HTR-8/SVneo (cell line): Measurements from ENCODE around the gene PRKAR1B.

ENCODE experiments used
- DNase-seq: peaks from one replicate; pipeline ENCODE4 v3.0.0; 2011; ENCODE audit warnings: low spot score, mixed read lengths; ENCODE audit not compliant: insufficient read length
- FAIRE-seq: peaks from 2 replicates; lab custom pipeline; 2011; peaks lifted over from hg19 to GRCh38; lab: Jason Lieb, UNC

PRKAR1B gene

GRCh38 chr7:726854-727103 lies 302 bp downstream of the PRKAR1B start:
- DNase-seq (no peak), FAIRE-seq (peak; percentile 31)

- FAIRE-seq (peak; percentile 91), DNase-seq (peak; percentile 97)
Observed at GRCh38 chr7:726084-726853, 812 bp downstream of the PRKAR1B start, which contains the start of gene DNAAF5. Gene DNAAF5, plus strand, starts transcription at chr7:726699. Its CDS starts 22 bp downstream, at chr7:726721.

GRCh38 chr7:725223-726005 lies 1.7 kb downstream of the PRKAR1B start:
- DNase-seq (no peak), FAIRE-seq (no peak)

GRCh38 chr7:724298-724697 lies 2.8 kb downstream of the PRKAR1B start:
- FAIRE-seq (no peak), DNase-seq (no peak)

- no peak for DNase-seq
- FAIRE-seq = no peak
Observed at GRCh38 chr7:723541-723940, 3.5 kb downstream of the PRKAR1B start.

- DNase-seq = no peak
- FAIRE-seq = no peak
Observed at GRCh38 chr7:721619-722248, 5.3 kb downstream of the PRKAR1B start.

GRCh38 chr7:716636-717035 lies 10.4 kb downstream of the PRKAR1B start:
- DNase-seq (no peak), FAIRE-seq (no peak)

- DNase-seq = no peak
- FAIRE-seq = no peak
Observed at GRCh38 chr7:716222-716621, 10.9 kb downstream of the PRKAR1B start.

GRCh38 chr7:714251-714671 lies 12.8 kb downstream of the PRKAR1B start:
- DNase-seq (no peak), FAIRE-seq (no peak)

- no peak for DNase-seq
- FAIRE-seq = peak; percentile 90
Observed at GRCh38 chr7:713488-714230, 13.4 kb downstream of the PRKAR1B start.

GRCh38 chr7:713139-713457 lies 14.0 kb downstream of the PRKAR1B start:
- DNase-seq (no peak), FAIRE-seq (peak; percentile 51)

GRCh38 chr7:712381-713138 lies 14.5 kb downstream of the PRKAR1B start:
- FAIRE-seq (no peak), DNase-seq (no peak)

- no peak for DNase-seq
- no peak for FAIRE-seq
Observed at GRCh38 chr7:711922-712380, 15.1 kb downstream of the PRKAR1B start.

GRCh38 chr7:711093-711921 lies 15.8 kb downstream of the PRKAR1B start:
- DNase-seq (no peak), FAIRE-seq (no peak)

- no peak for FAIRE-seq
- DNase-seq = no peak
Observed at GRCh38 chr7:710161-710560, 16.9 kb downstream of the PRKAR1B start.

- peak; percentile 13 for FAIRE-seq
Observed at GRCh38 chr7:707296-708000, 19.6 kb downstream of the PRKAR1B start.

GRCh38 chr7:706721-707120 lies 20.4 kb downstream of the PRKAR1B start:
- FAIRE-seq (no peak), DNase-seq (no peak)

More at GRCh38 chr7:707296-708000, 19.6 kb downstream of the PRKAR1B start:
- no peak for DNase-seq

GRCh38 chr7:703049-703448 lies 24.0 kb downstream of the PRKAR1B start:
- FAIRE-seq (no peak), DNase-seq (no peak)
